ENCODE results near the gene PLA2G6.

Gene PLA2G6

GRCh38 chr22:38109371-38110001 is 72.1 kb downstream of the PLA2G6 start:
- no peak for DNase-seq (ENCODE audit: low spot score)

DNA sequence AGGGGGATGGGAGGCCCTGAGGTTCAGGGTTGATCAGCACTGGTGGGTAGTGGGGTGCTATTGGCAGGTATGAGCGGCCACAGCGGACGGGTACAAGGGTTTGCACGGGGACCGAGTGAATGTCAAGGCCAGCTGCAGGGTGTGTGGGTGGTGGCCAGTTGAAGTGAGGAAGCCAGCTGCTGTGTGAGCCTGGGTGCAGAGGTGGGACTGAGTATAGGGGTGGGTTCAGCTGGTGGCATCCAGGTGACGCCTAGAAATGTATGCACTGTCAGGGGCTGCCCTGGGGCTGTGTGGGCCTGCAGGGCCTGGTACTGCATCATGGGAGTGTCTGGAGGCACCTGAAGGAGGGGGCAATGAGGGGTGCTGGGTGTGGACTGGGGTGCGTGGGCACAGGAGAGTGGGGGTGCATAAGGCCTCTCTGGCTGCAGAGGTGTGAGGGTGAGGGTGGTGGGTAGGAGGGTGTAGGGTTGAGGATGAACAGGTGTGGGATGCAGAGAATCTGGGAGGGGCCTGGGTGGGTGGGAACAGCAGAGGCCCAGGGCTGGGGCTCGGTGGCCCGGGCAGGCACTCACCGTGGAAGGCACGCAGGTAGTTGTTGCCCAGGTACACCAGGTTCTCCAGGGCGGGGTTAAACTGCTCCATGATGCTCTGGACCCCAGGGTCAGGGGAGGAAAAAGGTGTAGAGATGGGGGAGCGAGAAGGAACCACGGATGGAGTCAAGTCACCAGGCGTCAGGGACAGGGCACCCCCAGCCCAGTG is 72.9 kb downstream of the PLA2G6 start:
- no peak for DNase-seq (ENCODE audit: low spot score)

DNA sequence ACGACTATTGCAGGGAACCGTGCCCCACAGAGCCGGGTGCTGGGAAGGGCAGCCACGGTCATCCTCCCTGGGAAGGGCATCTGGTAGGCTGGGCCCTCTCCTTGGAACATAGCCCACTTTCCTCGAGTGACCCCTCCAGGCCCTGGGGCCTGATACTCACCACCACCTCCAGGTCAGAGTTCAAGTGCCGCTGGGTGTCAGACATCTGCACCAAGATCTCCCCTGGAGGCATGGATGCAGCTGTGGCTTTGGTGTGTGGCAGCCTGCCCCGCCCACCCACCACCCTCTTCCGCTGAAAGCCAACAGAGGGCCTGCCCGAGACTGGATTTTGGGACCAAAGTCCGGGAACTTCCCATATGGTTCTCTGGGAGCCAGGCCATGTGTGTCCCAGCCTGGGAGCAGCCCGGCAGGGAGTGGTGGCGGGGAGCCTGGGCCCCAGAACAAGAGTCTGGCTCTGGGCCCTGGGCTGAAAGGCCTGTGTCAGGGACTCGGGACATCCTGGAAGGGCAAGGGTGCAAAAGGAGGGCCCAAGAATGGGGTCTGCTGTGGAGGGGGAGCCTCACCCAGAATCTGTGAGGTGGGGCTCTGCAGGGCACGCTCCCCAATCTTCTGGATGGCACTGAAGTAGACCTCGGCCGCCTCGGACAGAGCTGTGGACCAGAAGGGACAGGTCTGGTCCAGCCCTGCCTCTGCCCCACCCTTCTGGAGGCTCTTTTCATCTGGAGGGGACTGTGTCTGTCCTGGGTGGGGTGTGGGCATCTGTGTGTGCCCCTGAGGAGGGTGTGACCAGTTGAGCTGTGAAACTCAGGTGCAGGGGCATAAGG is 73.7 kb downstream of the PLA2G6 start:
- DNase-seq (ENCODE audit: low spot score): no peak

GRCh38 chr22:38106814-38107578 is 74.6 kb downstream of the PLA2G6 start:
- DNase-seq (ENCODE audit: low spot score): no peak

GRCh38 chr22:38104084-38104483 is 77.5 kb downstream of the PLA2G6 start:
- no peak for DNase-seq (ENCODE audit: low spot score)

- DNase-seq (ENCODE audit: low spot score): no peak
Measured at GRCh38 chr22:38103641-38104040, 78.0 kb downstream of the PLA2G6 start.

- no peak for DNase-seq (ENCODE audit: low spot score)
Measured at GRCh38 chr22:38098410-38099249, 83.0 kb downstream of the PLA2G6 start.

- no peak for DNase-seq (ENCODE audit: low spot score)
Measured at GRCh38 chr22:38097557-38098409, 83.8 kb downstream of the PLA2G6 start.

- DNase-seq (ENCODE audit: low spot score): no peak
Measured at GRCh38 chr22:38097058-38097457, 84.6 kb downstream of the PLA2G6 start.

- DNase-seq (ENCODE audit: low spot score): no peak
Measured at GRCh38 chr22:38089474-38089851, 92.2 kb downstream of the PLA2G6 start.

DNA sequence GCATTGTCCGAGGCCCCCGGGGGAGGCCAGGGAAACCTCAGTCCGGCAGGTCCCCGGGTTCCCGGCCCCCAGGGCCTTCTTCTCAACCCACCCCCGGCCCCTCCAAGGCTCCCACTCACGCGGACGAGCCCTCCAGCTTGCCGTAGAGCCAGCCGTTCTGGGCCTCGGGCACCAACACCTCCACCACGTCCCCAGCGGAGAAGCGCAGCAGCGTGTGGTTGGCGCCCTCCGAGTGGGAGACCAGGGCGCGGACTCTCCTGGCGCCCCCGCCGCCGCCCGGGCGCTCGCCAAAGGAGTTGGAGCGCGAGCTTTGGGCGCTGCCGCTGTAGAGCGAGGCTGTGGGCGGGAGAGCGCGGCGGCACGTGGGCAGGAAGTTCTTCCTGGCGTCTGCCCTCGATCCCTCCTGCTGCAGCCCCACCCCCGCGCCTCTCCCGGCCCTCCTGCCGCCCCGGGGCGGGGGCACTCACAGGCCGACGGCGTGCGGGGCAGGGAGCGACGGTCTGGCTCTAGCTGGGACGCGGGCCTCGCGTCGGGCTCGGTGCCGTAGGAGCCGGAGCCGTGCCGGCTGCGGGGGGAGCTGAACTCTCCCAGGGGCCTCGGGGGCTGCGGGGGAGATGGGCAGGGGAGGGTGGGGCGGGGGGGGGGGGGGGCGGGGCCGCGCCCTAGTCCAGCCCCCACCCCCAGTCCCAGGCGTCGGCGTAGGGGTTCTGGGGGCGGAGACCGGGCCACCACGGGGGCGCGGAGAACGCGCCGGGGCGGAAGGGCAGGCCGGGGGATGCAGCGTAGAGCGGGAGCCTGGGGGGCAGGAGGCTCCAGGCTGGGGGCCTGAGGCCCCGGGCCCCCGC is 92.8 kb downstream of the PLA2G6 start:
- DNase-seq (ENCODE audit: low spot score): no peak

DNA sequence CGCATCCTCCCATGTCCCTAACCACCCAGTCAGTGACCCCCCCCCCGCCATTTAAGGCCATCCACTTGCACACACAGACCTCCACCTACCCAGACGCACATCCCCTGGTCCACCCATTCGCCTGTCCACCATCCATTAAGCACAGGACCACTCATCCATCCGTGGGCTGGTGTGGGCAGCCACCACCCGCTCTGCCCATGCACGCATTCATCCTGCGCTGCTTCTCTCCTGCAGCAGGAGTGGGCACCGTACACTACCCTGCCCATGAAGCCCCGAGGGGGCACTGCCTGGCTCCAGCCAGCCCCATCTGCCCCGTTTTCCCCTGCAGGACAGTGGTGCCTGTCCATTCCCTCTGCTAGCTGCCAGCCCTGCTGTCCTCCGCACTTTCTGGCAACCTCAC is 93.8 kb downstream of the PLA2G6 start:
- DNase-seq (ENCODE audit: low spot score): no peak

DNA sequence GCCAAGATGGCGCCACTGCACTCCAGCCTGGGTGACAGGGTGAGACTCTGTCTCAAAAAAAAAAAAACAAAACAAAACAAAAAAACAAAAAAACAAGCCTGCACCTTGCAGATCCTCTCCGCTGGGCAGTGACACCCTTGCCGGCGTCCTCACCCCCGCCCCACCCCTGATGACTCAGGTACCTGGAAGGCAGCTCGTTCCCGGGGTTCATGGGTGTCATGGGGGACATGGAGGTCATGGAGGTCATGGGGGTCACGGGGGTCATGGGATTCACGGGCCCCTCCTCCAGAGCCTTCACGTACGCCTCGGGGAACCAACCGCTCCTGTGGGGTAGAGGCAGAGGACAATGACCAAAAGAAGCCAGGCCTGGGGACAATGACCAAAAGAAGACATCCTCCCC is 94.7 kb downstream of the PLA2G6 start:
- no peak for DNase-seq (ENCODE audit: low spot score)

- no peak for DNase-seq (ENCODE audit: low spot score)
Measured at GRCh38 chr22:38086001-38086845, 95.4 kb downstream of the PLA2G6 start.

DNA sequence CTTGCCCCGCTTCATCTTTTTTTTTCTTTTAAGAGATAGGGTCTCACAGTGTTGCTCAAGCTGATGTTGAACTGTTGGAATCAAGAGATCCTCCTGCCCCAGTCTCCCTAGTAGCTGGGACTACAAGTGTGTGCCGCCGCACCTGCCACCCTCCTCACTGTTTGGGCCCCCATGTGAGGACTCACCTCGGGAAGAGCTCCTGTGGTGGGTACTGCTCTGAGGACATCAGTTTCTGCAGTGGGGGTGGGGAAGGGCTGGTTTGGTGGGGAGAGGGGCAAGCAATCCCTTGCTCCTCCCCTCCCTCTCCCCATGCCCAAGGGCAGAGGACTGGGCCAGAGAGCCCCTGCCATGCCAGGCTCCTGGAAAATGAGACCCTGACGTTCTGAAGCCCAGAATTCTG is 96.1 kb downstream of the PLA2G6 start:
- DNase-seq (ENCODE audit: low spot score): no peak

DNA sequence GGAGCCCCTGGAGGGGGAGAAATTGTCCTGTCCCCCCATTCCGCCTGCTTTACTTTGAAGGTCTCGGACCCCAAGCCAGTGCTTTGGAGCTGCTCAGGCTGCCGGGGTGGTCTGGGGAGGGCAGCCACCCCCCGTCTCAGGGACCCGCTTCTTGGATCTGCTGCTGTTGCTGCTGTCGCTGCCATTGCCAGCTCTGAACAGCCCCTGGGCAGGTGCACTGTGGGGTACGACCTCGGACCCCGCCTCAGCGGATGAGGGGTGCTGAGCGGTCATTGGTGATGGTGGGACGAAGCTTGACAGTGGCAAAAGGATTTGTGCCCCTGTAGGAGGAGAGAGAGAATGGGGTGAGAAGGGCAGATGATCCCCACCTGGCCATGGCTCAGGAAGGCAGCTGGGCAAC is 96.6 kb downstream of the PLA2G6 start:
- DNase-seq (ENCODE audit: low spot score): no peak

- DNase-seq (ENCODE audit: low spot score): no peak
Measured at GRCh38 chr22:38083931-38084631, 97.5 kb downstream of the PLA2G6 start, which contains the start of gene SLC16A8. TSS of gene SLC16A8 (minus strand) at chr22:38084184. CDS start at chr22:38082873, 1,311 bp downstream.
